ENCODE data around the gene SPTSSA. TPM values are rescaled to one million over a fixed set of nuclear protein-coding genes. Genes with fewer than 3 reads are reported as not detected.

SPTSSA gene
- total and polyA plus RNA-seq, 10 of the 15 experiments (the other 5 are each of a cell fraction or from before 2014, with no cell fraction given) = 9.3 to 37.7 (median 21.0) TPM

DNA sequence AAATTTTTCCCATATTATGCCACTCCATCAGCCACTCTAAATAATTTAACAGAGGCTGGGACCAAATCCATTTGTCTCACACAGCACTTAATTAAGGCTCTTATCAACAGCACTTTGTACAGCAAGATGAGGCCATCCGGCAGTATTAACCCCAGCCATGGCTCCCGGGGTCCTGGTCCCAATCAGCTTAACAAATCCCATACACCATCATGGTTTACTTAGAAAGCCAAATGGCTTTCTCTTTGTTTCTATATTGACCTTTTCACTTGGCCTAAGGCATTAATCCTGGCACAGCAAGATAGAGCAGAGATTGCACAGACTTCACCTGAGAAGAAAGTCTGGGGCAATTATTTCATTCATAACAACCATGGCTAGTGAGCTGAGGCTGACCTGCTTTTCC lies 38.6 kb downstream of the SPTSSA start:
- Histone ChIP-seq H3K36me3 (ENCODE audit: control insufficient read depth in 2 of 2, insufficient read depth in 2 of 2, low read length in 1 of 2) (no peaks in the 10 kb centered on the region), H2AFZ (ENCODE audit: control insufficient read depth, low read depth, low read length) (no peak overlapping the region), H3K4me2 (ENCODE audit: control insufficient read depth, insufficient read depth) (no peak overlapping the region), H3K4me3 (no peak overlapping the region), H3K4me1 (ENCODE audit: control insufficient read depth, insufficient read depth, low read length) (no peaks in the 10 kb centered on the region), H3K9me3 (replicated peaks; ENCODE audit: control insufficient read depth, insufficient read depth, low read length) (no peaks in the 10 kb centered on the region; the same call in 2 of the 3 replicates), H3K27me3 (replicated peaks in 1 of 2; ENCODE audit: control insufficient read depth in 2 of 2, insufficient read depth in 2 of 2, low read length in 1 of 2) (no peaks in the 10 kb centered on the region), H3K79me2 (ENCODE audit: control insufficient read depth, insufficient read depth, low read length) (no peaks in the 10 kb centered on the region), H4K20me1 (ENCODE audit: control insufficient read depth, insufficient read depth) (no peaks in the 10 kb centered on the region), H3K27ac (ENCODE audit: control insufficient read depth, insufficient read depth) (no peak overlapping the region), H3K9ac (ENCODE audit: control insufficient read depth, insufficient read depth, low read length) (no peak overlapping the region)
- 70% methylated on average over 2 of the region's 2 CpGs for WGBS (ENCODE audit: insufficient coverage, insufficient replicate concordance, low lambda C conversion rate, missing lambda C conversion rate)
- in situ Hi-C loops (cut with MboI) (no loop called here), intact Hi-C loops (cut with micrococcal nuclease; ENCODE audit: unreplicated experiment) (no loop called here)
- no peak for TF ChIP-seq TAF1 (IDR thresholded peaks at IDR 0.05; ENCODE audit: borderline replicate concordance, low read depth, low read length)
- TF ChIP-seq PAX8 (IDR thresholded peaks at IDR 0.05) = no peak
- TF ChIP-seq RB1 (IDR thresholded peaks at IDR 0.05; ENCODE audit: borderline replicate concordance) = no peak
- TF ChIP-seq, protein P1, sequence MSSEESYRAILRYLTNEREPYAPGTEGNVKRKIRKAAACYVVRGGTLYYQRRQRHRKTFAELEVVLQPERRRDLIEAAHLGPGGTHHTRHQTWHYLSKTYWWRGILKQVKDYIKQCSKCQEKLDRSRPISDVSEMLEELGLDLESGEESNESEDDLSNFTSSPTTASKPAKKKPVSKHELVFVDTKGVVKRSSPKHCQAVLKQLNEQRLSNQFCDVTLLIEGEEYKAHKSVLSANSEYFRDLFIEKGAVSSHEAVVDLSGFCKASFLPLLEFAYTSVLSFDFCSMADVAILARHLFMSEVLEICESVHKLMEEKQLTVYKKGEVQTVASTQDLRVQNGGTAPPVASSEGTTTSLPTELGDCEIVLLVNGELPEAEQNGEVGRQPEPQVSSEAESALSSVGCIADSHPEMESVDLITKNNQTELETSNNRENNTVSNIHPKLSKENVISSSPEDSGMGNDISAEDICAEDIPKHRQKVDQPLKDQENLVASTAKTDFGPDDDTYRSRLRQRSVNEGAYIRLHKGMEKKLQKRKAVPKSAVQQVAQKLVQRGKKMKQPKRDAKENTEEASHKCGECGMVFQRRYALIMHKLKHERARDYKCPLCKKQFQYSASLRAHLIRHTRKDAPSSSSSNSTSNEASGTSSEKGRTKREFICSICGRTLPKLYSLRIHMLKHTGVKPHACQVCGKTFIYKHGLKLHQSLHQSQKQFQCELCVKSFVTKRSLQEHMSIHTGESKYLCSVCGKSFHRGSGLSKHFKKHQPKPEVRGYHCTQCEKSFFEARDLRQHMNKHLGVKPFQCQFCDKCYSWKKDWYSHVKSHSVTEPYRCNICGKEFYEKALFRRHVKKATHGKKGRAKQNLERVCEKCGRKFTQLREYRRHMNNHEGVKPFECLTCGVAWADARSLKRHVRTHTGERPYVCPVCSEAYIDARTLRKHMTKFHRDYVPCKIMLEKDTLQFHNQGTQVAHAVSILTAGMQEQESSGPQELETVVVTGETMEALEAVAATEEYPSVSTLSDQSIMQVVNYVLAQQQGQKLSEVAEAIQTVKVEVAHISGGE (CRISPR knock-in tag; IDR thresholded peaks at IDR 0.05) = no peak
- TF ChIP-seq SREBF2 (IDR thresholded peaks at IDR 0.05; ENCODE audit: low read length) = no peak
- ATAC-seq = no peak
- RAD21 ChIA-PET (ENCODE audit: unreplicated experiment) = no interaction called here
- SMC1A ChIA-PET (ENCODE audit: uncharacterized antibody, unreplicated experiment) = no interaction called here
- CTCF ChIA-PET = interaction anchor here (1.6 kb wide), 1 partner anchor 91 kb away, joined by 4 read pairs; no protein-coding TSS in a partner anchor
- DNase-seq (ENCODE audit: low read depth, low spot score) = no peak
- no TSS peak for BruUV-seq (replicated peaks)
- POLR2A ChIA-PET = no interaction called here
- FAIRE-seq = no peak
